GM18873 (cell line): ENCODE measurements around the gene ANGEL2.
"Not testable (repeated sequence)": the region's sequence is repeated elsewhere in the genome, so short reads cannot be mapped to it uniquely, and the experiment has no call there.

ENCODE experiments used
- ATAC-seq: cut with Tn5 transposase; IDR thresholded peaks from one replicate; pipeline ENCODE4 v1.9.1; 2021; ENCODE audit warnings: mild to moderate bottlenecking, moderate library complexity, moderate number of reproducible peaks; ENCODE audit not compliant: unreplicated experiment, low FRiP score

The ANGEL2 gene

GRCh38 chr1:213015099-213016050 lies at the start of gene ANGEL2:
Gene ANGEL2, minus strand, starts transcription at chr1:213015867. Its CDS starts 196 bp downstream, at chr1:213015671.
- ATAC-seq = peak; percentile 94

GRCh38 chr1:213061263-213061662 lies 45.6 kb upstream of the ANGEL2 start:
- ATAC-seq = no peak

- no peak for ATAC-seq
These were observed 45.2 kb upstream of the ANGEL2 start for GRCh38 chr1:213060836-213061235.

GRCh38 chr1:213057264-213058059 lies 41.8 kb upstream of the ANGEL2 start:
- no peak for ATAC-seq

- no peak for ATAC-seq
These were observed 40.1 kb upstream of the ANGEL2 start for GRCh38 chr1:213055767-213056166.

- ATAC-seq = no peak
These were observed 39.3 kb upstream of the ANGEL2 start for GRCh38 chr1:213054733-213055591.

- no peak for ATAC-seq
These were observed 38.5 kb upstream of the ANGEL2 start for GRCh38 chr1:213054142-213054541.

- ATAC-seq = no peak
These were observed 37.8 kb upstream of the ANGEL2 start for GRCh38 chr1:213053455-213053854.

GRCh38 chr1:213051881-213052202 lies 36.2 kb upstream of the ANGEL2 start:
- ATAC-seq = no peak

GRCh38 chr1:213051127-213051880 lies 35.6 kb upstream of the ANGEL2 start, which contains the start of gene RPS6KC1:
Gene RPS6KC1, plus strand, starts transcription at chr1:213051241. Its CDS starts 164 bp downstream, at chr1:213051405.
- ATAC-seq = peak; percentile 92

- peak; percentile 22 for ATAC-seq
These were observed 35.1 kb upstream of the ANGEL2 start for GRCh38 chr1:213050745-213051126.

- no peak for ATAC-seq
These were observed 33.6 kb upstream of the ANGEL2 start for GRCh38 chr1:213049232-213049631.

- not testable (repeated sequence) for ATAC-seq
These were observed 29.9 kb upstream of the ANGEL2 start for GRCh38 chr1:213045321-213046226.

- no peak for ATAC-seq
These were observed 25.8 kb upstream of the ANGEL2 start for GRCh38 chr1:213041443-213041842.

- ATAC-seq = no peak
These were observed 19.9 kb upstream of the ANGEL2 start for GRCh38 chr1:213035573-213035972.

- ATAC-seq = no peak
These were observed 19.0 kb upstream of the ANGEL2 start for GRCh38 chr1:213034713-213035112.

- no peak for ATAC-seq
These were observed 17.0 kb upstream of the ANGEL2 start for GRCh38 chr1:213032651-213033050.

GRCh38 chr1:213027024-213027423 lies 11.4 kb upstream of the ANGEL2 start:
- not testable (repeated sequence) for ATAC-seq

- no peak for ATAC-seq
These were observed 4.3 kb upstream of the ANGEL2 start for GRCh38 chr1:213020016-213020415.
